Caco-2 (cell line): Measurements from ENCODE around the gene HBZ. TPM values are rescaled to one million over a fixed set of nuclear protein-coding genes. Genes with fewer than 3 reads are reported as not detected.

Experiments
- BruUV-seq: library from RNA; stranded (reverse); fragments of 400-500 nt; replicated peaks from 2 replicates; lab custom pipeline; 2021; lab: Mats Ljungman, UMichigan
- CTCF ChIA-PET: fragments of 300-600 bp; sonication (Branson Sonifier 250); formaldehyde crosslinking; loops from one replicate; lab custom pipeline; 2022; ENCODE audit warnings: antibody characterized with exemption; lab: Charles Lee
- POLR2A ChIA-PET: fragments of 300-600 bp; sonication (Branson Sonifier 250); formaldehyde crosslinking; loops from one replicate; lab custom pipeline; 2022; ENCODE audit warnings: antibody characterized with exemption; lab: Charles Lee
- DNase-seq, 2 experiments: peaks; one replicate each; pipeline versions ENCODE4 v3.0.0 to v3.0.0-alpha.2; 2020 to 2022
- H3K27me3 ChIP-seq: replicated peaks from 2 replicates; pipeline ENCODE4 v1.6.0; 2011; ENCODE audit warnings: low read length; ENCODE audit not compliant: control insufficient read depth, insufficient read depth
- H3K36me3 ChIP-seq: 2 replicates; pipeline ENCODE4 v1.5.1; 2011; ENCODE audit warnings: low read length; ENCODE audit not compliant: control insufficient read depth, insufficient read depth
- H3K4me1 ChIP-seq: fragments of 250-450 bp; sonication (Bioruptor Pico); 2 replicates; pipeline ENCODE4 v1.5.1; 2020; ENCODE audit warnings: mild to moderate bottlenecking
- H3K4me3 ChIP-seq: 2 replicates; pipeline ENCODE4 v1.5.1; 2011; ENCODE audit warnings: low read depth, mild to moderate bottlenecking, control low read depth, low read length
- H3K9me3 ChIP-seq: fragments of 250-450 bp; sonication (Bioruptor Pico); 2 replicates; pipeline ENCODE4 v1.5.1; 2020; ENCODE audit warnings: mild to moderate bottlenecking, moderate library complexity
- H3K27ac Mint-ChIP-seq: one replicate; pipeline ENCODE4 v1.8.0; 2022; ENCODE audit warnings: mixed read lengths; ENCODE audit not compliant: unreplicated experiment
- H3K27me3 Mint-ChIP-seq: one replicate; pipeline ENCODE4 v1.8.0; 2022; ENCODE audit warnings: mixed read lengths; ENCODE audit not compliant: insufficient read depth, unreplicated experiment
- H3K36me3 Mint-ChIP-seq: one replicate; pipeline ENCODE4 v1.8.0; 2022; ENCODE audit warnings: mild to moderate bottlenecking, mixed read lengths; ENCODE audit not compliant: insufficient read depth, unreplicated experiment
- H3K4me1 Mint-ChIP-seq: one replicate; pipeline ENCODE4 v1.8.0; 2022; ENCODE audit warnings: low read depth, mixed read lengths; ENCODE audit not compliant: unreplicated experiment
- H3K4me3 Mint-ChIP-seq: one replicate; pipeline ENCODE4 v1.8.0; 2022; ENCODE audit warnings: mild to moderate bottlenecking, moderate library complexity, mixed read lengths; ENCODE audit not compliant: unreplicated experiment
- H3K9me3 Mint-ChIP-seq: one replicate; pipeline ENCODE4 v1.8.0; 2022; ENCODE audit warnings: mixed read lengths; ENCODE audit not compliant: unreplicated experiment
- CTCF ChIP-seq, 2 experiments: fragments of 200-600 bp in 1 of 2; IDR thresholded peaks; 1 replicate in 1 of 2; 2 replicates in 1 of 2; pipeline versions ENCODE4 v1.5.1 to v1.8.0; 2011 to 2022; ENCODE audit warnings: antibody characterized with exemption in 1 of 2, control low read depth in 1 of 2, inconsistent platforms in 1 of 2, low read depth in 1 of 2, low read length in 1 of 2, mild to moderate bottlenecking in 1 of 2, moderate library complexity in 1 of 2; ENCODE audit not compliant: insufficient read depth in 1 of 2, severe bottlenecking in 1 of 2, unreplicated experiment in 1 of 2
- intact Hi-C: fragments of 100-400 bp; cut with micrococcal nuclease; formaldehyde crosslinking; loops from one replicate; pipeline ENCODE4 v1.10.0; 2022; ENCODE audit not compliant: unreplicated experiment
- total RNA-seq: library from RNA; stranded (reverse); gene quantifications from 2 replicates; pipeline ENCODE4 v1.2.3, GENCODE V29; 2022

Gene HBZ
- total RNA-seq, 1 experiment from 2014 or later = not detected

GRCh38 chr16:188674-189073 lies 36.2 kb downstream of the HBZ start:
- H3K4me1 ChIP-seq = no peaks in the 10 kb centered on the region
- H3K9me3 Mint-ChIP-seq = no peaks in the 10 kb centered on the region
- no peaks in the 10 kb centered on the region for H3K9me3 ChIP-seq
- ChIA-PET CTCF (interaction anchor here (1.0 kb wide), 1 partner anchor 8 kb away, joined by 3 read pairs; the partner anchor contains the start of gene HBQ1), POLR2A (no interaction called here)
- H3K27me3 ChIP-seq = no peaks in the 10 kb centered on the region
- peaks cover 91% of the 10 kb centered on the region for H3K36me3 Mint-ChIP-seq
- no peaks in the 10 kb centered on the region for H3K27me3 Mint-ChIP-seq
- no TSS peak for BruUV-seq
- H3K4me3 ChIP-seq = no peak overlapping the region
- DNase-seq = no peak
- H3K4me1 Mint-ChIP-seq = no peaks in the 10 kb centered on the region
- H3K4me3 Mint-ChIP-seq = no peak overlapping the region
- peak in 1 of 2 experiments; percentile 9 for TF ChIP-seq CTCF (IDR thresholded peaks at IDR 0.05; ENCODE audit: insufficient read depth in 1 of 2, low read depth in 1 of 2, low read length in 1 of 2, severe bottlenecking in 1 of 2, unreplicated experiment in 1 of 2)
- H3K27ac Mint-ChIP-seq = no peak overlapping the region
- H3K36me3 ChIP-seq = peaks cover 7% of the 10 kb centered on the region
- intact Hi-C loops = no loop called here

- Mint-ChIP-seq H3K4me1 (no peaks in the 10 kb centered on the region), H3K27ac (no peak overlapping the region), H3K9me3 (no peaks in the 10 kb centered on the region), H3K36me3 (peaks cover 91% of the 10 kb centered on the region), H3K4me3 (no peak overlapping the region), H3K27me3 (no peaks in the 10 kb centered on the region)
- no peak for TF ChIP-seq CTCF (IDR thresholded peaks at IDR 0.05; ENCODE audit: insufficient read depth in 1 of 2, low read depth in 1 of 2, low read length in 1 of 2, severe bottlenecking in 1 of 2, unreplicated experiment in 1 of 2)
- H3K36me3 ChIP-seq = peaks cover 7% of the 10 kb centered on the region
- H3K27me3 ChIP-seq = no peaks in the 10 kb centered on the region
- ChIA-PET POLR2A (no interaction called here), CTCF (no interaction called here)
- no peaks in the 10 kb centered on the region for H3K9me3 ChIP-seq
- no peak overlapping the region for H3K4me3 ChIP-seq
- no peak for DNase-seq
- intact Hi-C loops = no loop called here
- BruUV-seq = no TSS peak
- no peaks in the 10 kb centered on the region for H3K4me1 ChIP-seq
These were observed 37.3 kb downstream of the HBZ start for GRCh38 chr16:189604-190186.

GRCh38 chr16:191831-192230 lies 39.4 kb downstream of the HBZ start:
- intact Hi-C loops = no loop called here
- TF ChIP-seq CTCF (IDR thresholded peaks at IDR 0.05; ENCODE audit: insufficient read depth in 1 of 2, low read depth in 1 of 2, low read length in 1 of 2, severe bottlenecking in 1 of 2, unreplicated experiment in 1 of 2) = no peak
- DNase-seq = no peak
- H3K27me3 ChIP-seq = no peaks in the 10 kb centered on the region
- H3K4me1 ChIP-seq = no peaks in the 10 kb centered on the region
- no peak overlapping the region for H3K4me3 ChIP-seq
- no peaks in the 10 kb centered on the region for H3K9me3 Mint-ChIP-seq
- ChIA-PET POLR2A (interaction anchor here (0.5 kb wide), 1 partner anchor 161 kb away, joined by 4 read pairs; no protein-coding TSS in a partner anchor), CTCF (interaction anchor here (0.6 kb wide), 1 partner anchor 170 kb away, joined by 3 read pairs; no protein-coding TSS in a partner anchor)
- no peaks in the 10 kb centered on the region for H3K27me3 Mint-ChIP-seq
- H3K27ac Mint-ChIP-seq = peak overlapping the region; percentile 15
- peaks cover 7% of the 10 kb centered on the region for H3K36me3 ChIP-seq
- H3K4me3 Mint-ChIP-seq = peak overlapping the region; percentile 41
- H3K4me1 Mint-ChIP-seq = no peaks in the 10 kb centered on the region
- BruUV-seq = no TSS peak
- no peaks in the 10 kb centered on the region for H3K9me3 ChIP-seq
- H3K36me3 Mint-ChIP-seq = peaks cover 96% of the 10 kb centered on the region
